Activated T-helper 1 cell treated with anti-CD3 and anti-CD28 coated beads, Interleukin-2, amount 50 U/mL, for 16 hours (primary cell): ENCODE measurements around the gene GNAL.
"Not testable (repeated sequence)": the region's sequence is repeated elsewhere in the genome, so short reads cannot be mapped to it uniquely, and the experiment has no call there.

ENCODE experiments used
- DNase-seq, 2 donors: peaks; one replicate each; pipeline ENCODE4 v3.0.0-alpha.2; 2020; ENCODE audit warnings: low read depth in 1 of 2, low spot score in 1 of 2

The GNAL gene

DNA sequence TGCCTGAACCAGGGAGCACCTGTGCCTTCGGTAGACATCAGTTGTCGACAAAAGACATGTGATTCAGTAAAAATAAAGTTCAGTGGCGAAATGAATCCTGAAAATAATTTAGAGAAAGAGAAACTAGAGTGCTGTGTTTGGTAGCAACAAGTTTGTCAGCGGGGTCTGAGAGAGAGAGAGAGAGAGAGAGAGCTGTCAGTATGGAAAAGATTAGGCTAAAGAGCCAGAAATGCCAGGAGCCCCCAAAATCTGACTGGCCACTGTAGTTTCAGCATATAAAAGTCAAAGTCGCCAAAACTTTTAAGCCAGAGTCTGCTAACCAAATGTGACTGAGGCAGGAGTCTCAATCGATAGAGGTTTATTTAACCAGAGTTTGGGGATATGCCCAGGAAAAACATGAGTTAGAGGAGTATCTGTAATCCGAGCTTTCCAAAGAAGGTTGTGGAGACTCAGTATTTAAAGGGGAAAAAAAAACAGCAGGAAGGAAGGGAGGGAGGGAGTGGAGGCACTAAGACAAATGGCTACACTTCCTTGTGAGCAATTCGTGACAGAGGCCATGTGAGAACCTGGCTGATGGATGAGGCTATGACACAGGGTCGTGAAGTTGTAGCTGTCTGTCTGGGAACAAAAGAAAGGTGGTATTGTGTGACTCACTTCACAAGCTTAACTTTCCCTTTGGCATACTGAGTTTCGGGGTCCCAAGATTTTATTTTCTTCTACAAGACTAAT is 20.5 kb upstream of the GNAL start:
- DNase-seq = no peak

DNA sequence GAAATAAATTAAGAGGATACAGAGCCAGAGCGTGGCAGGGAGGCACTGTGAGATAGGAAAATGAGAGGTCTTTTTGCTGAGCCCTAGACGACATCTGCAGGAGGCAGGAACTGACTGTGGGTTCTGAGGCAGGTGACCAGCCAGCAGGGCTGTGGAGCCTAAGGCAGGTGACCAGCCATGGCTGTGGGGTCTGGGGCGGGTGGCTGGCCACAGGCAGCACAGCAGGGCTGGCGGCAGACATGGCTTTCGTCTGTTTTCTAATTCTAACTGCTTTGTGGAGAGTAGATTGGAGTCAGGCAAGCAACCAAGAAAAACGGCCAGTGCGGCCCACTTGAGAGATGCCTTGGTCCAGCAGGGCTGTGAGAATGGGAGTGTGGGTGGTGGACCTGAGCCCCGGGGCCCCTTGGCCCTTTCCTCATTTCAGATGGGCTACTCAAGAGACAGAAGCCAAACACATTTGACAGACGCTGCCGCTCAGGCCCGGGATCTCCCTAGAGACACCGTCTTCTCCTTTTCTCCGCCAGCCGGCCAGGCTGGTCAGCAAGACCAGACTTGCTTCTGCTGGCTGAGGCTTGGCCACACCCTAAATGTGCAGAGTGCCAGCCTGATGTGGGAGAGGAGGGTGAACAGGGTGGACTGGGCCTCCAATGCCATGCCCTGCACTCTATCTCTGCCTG is 19.7 kb upstream of the GNAL start:
- DNase-seq = no peak

DNA sequence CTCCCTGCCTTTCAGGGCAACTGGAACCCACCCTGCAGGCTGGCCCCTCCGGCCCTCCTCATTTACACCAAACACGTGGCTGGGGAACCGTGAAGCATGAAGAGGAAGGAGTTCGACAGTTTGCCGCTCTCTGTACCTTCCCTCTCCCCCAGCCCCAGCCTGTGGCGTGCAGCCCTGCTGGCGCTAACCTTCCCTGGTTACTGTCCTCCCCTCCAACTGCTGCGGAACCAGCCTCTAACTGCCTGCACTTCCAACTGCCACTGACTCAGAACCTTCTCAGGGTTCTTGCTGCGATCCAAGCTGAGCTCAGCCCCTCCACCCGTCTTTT is 19.2 kb upstream of the GNAL start:
- DNase-seq = no peak

DNA sequence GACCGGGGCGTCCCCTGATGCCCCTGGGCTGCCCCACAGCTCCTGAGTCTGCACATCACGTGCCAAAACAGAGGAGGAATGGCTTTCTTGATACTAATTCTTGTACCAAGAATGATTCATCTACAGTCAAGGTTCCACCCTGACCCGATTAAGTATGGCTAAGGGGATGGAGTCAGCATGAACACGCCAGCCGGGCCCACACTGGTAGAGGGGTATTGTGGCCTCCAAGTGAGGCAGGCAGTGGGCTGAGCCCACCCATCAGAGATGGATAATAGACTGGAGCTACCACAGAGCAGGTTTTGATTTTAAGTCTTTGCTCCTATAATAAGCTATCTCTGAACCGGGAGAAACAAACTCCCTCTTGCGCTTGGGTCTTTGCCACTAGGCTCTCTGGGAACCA is 17.9 kb upstream of the GNAL start:
- DNase-seq = no peak

DNA sequence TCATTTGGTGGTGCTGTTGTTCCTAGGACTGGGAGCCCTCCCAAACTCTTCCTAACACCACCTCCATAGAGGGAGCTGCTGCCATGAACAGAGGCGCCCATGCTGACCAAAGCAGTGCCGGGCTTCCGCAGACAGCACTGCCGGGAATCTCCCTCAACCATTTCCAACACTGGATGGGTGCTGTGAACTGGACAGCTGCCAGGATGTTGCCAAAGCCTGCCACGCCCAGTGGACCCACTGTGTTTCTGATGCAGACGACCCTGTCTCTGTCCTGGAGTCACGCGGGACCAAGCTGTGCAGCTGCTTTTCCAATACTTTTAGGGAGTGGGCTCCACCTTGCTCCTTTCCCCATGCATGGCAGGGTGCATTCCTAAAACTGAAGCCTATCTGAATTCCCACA is 16.9 kb upstream of the GNAL start:
- DNase-seq = no peak

DNA sequence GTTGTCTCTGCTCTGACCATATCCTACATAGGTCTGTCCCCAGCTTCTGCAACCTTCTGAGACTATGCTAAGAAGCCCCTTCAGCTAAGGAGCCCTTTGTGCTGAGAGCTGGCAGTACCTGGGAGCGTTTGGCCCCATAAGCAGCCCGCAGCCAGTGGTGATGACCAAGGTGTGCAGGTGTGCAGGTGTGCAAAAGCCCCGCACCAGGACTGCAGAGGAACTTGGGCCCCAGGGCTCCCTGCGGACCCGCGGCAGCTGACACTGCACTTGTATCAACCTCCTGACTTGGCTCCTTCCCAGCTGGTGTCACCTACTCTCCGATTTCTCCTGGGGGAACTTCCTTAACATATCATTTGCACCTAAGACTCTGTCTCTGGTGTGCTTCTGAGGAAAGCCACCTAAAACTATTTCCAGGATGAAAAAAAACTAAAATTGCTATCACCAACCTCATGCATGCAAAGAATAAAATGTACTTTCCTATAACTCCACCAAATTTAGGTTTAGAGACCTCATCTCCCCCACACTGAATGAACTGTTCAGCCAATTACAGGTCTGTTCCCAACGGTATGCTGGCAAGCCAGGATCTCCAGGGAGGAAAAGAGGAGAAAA is 16.1 kb upstream of the GNAL start:
- DNase-seq = no peak

DNA sequence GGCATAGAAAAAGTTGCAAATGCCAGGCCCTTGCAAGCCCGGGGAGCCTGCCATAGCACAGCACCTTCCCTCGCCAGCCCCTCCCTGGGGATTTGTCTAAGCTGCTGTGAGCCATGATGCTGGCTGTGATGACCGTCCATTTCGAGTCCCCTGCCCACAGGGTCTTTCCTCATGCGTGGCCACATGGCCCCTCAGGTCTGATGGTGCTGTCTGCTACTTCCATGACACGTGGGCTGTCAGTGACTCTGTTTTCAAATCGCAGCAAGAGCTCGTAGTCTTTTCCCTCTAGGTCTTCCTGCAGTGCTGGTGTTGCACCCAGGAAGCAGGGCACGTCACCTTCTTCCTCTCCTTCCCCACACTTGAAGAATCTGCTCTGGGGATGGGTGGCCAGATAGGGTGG is 15.5 kb upstream of the GNAL start:
- DNase-seq = no peak

DNA sequence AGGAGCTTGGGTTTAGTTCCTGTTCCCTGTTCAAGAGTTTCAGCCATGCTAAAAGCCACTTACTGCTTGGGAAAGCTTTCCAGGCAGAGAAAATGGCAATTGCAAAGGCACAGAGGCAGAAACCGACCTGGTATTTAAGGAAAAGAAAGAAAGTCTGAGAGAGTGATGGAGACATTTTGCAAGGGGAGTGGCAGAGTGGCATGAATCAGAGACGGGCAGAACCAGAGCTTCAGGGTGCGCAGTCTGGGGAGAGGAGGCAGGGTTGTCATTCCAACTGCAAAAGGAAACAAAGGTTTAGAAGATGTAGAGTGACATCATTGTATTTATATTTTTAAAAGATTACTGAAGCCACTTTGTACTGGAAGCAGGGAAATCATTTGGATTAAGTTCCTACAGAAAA is 14.9 kb upstream of the GNAL start:
- no peak for DNase-seq

DNA sequence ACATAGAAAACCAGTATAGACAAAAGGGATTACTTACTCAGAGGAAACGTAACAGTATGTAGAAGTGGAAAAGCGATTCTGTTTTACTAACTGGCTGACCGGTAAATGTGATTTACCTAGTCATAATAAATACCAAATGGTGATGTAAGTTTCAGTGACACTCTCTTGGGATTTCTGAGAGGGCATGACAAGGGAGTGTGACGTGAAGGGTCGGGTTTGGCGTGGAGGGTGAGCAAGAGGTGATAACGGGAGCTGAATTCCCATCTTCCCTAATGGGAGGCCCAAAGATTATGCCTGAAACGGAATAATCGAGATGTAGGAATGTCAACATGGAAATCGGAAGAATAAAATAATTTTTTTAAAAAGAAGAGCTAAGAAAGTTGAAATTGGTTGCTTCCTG is 12.7 kb upstream of the GNAL start:
- no peak for DNase-seq

DNA sequence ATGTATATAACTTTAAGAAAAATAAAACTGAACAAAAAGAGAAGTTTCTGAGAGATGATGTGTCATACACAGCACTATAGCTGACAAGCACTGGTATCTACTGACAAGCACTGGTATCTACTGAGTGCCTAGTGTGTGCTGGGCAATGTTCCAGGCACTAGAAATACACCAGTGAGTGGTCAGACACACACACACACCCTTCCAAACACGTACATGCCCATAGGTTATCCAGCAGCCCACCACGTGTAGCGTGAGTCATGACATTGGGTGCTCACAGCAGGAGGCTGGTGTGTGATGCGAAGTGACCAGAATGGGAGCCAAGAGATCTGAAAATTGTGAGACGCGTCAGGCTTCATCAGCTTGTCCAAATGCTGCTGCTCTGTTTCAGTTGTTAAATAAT is 12.2 kb upstream of the GNAL start:
- DNase-seq = no peak

DNA sequence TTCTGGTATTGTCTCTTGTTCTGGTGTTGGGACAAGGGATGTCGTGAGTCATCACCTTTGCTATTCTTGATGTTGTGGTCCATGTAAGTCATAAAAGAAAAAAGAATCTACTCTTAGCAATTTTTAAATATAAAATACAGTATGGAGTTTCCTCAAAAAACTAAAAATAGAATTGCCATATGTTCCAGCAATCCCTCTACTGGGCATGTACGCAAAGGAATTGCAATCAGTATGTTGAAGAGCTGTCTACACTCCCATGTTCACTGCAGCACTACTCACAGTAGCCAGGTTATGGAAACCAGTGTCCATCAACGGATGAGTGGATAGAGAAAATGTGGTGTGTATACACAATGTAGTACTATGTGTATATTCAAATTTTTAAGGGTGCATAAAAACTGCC is 10.9 kb upstream of the GNAL start:
- no peak for DNase-seq

DNA sequence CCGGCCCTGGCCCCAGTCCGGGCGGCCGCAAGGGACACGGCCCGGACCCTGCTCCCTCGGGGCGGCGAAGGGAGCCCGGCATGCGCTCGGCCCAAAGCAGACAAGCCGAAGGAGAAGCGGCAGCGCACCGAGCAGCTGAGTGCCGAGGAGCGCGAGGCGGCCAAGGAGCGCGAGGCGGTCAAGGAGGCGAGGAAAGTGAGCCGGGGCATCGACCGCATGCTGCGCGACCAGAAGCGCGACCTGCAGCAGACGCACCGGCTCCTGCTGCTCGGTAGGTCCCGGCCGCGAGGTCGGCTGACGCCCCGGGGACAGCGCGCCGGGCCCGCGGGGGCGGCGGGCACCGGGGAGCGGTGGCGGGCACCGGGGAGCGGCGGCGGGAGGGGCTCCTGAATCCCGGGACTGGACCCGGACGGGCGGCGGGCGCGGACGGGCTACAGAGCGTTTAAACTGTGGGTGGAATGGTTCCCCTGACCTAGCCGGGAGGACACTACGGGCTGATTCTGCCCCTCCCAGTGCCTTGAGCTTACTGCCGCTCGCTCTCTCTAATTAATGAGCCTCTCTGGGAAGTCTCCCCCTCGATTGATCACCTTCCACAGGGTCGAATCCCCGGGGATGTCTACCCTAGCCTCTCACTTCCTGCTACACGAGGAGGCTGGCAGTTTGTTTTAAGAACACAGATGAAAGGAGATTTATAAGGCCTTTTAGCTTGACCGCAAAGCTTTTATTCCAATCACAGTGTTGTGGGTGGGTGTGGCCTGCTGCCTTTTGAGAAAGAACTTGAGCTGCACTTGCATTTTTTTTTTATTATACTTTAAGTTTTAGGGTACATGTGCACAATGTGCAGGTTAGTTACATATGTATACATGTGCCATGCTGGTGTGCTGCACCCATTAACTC is 853 bp downstream of the GNAL start:
- DNase-seq = no peak

DNA sequence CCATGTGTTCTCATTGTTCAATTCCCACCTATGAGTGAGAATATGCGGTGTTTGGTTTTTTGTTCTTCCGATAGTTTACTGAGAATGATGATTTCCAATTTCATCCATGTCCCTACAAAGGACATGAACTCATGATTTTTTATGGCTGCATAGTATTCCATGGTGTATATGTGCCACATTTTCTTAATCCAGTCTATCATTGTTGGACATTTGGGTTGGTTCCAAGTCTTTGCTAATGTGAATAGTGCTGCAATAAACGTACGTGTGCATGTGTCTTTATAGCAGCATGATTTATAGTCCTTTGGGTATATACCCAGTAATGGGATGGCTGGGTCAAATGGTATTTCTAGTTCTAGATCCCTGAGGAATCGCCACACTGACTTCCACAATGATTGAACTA is 1.6 kb downstream of the GNAL start:
- not testable (repeated sequence) for DNase-seq

DNA sequence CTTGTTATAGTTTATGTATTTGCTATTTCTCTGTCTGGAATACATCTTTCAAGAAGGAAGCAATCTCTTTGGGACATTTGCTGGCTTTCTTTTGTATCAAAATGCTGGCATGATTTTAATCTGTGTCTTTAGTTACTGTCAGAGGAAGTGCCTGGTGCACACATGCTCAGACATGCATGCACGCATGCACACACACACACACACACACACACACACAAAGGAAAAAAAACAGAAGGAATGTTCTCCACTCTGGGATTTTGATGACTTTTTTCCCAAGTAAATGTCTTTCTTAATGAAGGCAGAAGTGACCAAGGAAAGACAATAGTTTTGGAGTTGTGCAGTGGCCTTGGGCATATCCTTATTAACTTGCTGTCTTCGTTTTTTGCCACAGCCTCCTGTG is 6.7 kb downstream of the GNAL start:
- no peak for DNase-seq

DNA sequence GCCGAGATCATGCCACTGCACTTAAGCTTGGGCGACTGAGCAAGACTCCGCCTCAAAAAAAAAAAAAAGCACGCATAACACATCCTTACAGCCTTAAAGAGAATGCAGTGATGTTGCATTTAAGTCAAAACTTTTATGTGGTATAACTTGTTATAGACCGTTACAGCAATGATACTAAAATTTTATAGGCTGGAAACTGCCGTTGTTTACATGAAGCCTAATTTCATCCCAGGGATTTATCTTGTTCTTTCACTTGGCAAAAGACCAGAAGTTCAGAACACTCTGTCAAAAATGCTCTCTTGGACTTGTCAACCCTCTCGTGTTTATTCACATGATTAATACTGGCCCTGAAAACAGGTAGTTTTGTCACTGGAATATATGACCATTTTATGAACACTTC is 7.4 kb downstream of the GNAL start:
- DNase-seq = no peak

DNA sequence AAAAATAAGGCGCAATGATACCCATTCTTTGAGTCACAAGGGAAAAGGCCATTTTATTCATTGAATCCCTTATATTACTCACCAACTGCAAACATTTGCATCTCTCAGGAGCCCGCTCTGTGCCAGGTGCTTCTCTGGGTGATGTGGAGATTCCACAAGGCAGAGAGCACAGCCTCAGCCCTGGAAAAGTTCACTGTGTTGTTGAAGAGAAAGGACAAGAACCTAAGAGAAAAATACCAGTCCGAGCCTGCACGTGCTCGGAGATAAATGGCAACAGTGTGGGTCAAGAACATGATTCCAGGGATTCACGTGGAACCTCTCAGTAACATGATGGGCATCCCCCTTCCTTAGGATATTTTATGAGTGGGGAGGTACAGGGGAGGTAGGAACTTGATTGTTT is 11.8 kb downstream of the GNAL start:
- DNase-seq = no peak

DNA sequence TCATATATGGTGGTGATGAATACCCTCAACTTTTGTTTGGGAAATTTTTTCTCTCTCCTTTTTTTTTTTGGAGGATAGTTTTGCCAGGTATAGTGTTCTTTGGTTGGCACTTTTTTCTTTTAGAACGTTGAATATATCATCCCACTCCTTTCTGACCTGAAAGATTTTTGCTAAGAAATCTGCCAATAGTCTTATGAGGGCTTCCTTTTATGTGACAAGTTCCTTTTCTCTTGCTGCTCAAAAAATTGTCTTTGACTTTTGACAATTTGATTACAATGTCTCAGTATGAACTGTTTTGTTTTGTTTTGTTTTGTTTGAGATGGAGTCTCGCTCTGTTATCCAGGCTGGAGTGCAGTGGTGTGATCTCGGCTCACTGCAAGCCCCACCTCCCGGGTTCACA is 21.5 kb downstream of the GNAL start:
- no peak for DNase-seq

DNA sequence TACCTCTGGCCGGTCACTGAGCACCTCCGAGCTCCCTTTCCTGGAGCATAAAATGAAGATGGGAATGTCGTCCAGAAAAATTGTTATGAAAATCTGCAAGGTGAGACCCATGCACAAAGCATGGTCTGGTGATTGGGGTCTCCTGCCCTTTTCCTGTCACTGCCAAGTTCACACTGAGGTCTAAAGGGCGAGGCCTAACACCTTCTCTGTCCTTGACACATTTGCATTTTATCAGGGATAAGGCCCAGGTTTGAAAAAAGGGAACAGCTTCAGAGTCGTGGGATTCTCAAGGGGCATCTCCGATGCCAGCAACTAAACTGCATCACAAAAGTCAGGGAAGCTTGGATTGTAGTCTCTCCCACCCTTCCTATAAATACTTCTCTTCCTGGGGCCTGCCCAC is 24.7 kb downstream of the GNAL start:
- no peak for DNase-seq

DNA sequence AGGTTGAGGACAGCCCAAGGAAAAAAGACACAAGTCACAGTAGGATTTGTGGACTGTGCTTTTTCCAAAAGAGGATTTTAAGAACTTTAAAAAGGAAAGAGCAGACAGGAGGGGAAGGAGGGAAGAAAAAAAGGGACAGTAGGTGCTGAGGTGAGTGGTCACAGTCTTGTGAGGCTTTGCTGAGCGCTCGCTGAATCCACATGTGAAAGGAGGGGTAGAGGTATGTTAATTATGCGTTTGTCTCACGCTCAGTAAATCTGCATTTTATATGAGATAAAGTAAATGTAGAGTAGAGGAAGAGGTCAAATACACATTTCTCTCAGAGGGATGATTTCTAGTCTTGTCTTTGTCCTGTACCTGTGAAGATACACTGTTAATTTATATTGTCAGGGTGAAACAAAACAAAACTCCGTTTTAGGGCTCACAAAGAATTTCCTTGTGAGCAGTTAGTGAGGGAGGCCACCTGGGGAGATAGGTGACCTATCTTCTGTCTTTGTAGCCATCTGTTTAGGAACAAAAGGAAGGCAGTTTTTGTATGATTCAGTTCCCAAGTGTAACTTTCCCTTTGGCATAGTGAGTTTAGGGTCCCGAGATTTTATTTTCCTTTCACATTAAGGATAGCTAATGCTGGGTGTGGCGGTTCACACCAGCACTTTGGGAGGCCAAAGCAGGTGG is 25.3 kb downstream of the GNAL start:
- DNase-seq = no peak

DNA sequence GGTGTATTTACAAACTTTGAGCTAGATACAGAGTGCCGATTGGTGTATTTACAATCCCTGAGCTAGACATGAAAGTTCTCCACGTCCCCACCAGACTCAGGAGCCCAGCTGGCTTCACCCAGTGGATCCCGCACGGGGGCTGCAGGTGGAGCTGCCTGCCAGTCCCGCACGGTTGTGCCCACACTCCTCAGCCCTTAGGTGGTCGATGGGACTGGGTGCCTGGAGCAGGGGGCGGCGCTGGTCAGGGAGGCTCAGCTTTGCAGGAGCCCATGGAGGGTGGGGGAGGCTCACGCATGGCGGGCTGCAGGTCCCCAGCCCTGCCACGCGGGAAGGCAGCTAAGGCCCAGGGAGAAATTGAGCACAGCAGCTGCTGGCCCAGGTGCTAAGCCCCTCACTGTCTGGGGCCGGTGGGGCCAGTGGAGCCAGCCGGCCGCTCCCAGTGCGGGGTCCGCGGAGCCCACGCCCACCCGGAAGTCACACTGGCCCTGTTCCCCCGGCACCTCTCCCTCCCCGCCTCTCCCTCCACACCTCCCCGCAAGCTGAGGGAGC is 27.8 kb downstream of the GNAL start:
- DNase-seq = not testable (repeated sequence)

DNA sequence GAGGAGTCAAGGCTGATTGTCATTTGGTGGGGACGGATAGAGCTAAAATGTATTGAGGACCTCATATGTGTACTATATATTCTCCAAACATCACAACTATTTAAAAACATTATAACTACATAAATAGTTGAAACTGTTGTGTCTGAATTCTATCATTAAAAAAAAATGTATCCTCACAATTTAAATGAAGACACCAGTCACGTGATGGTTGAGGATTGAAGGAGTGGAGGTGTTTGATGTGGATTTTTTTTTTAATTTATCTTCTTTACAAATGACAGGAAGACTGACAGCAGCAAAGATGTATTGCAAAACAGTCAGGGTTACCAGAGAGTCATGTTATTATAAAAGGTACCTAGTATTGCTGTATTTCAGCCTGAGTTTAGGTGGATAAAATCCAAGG is 30.0 kb downstream of the GNAL start:
- no peak for DNase-seq
